ENCODE measurements around the gene HELB.

The HELB gene

GRCh38 chr12:66304296-66304900 is 2.1 kb downstream of the HELB start:
- DNase-seq: no peak

GRCh38 chr12:66309606-66310005 is 7.3 kb downstream of the HELB start:
- DNase-seq: no peak

GRCh38 chr12:66312189-66312588 is 9.9 kb downstream of the HELB start:
- DNase-seq: no peak

GRCh38 chr12:66314278-66314677 is 12.0 kb downstream of the HELB start:
- no peak for DNase-seq

GRCh38 chr12:66319266-66319954 is 17.1 kb downstream of the HELB start:
- no peak for DNase-seq

GRCh38 chr12:66320996-66321395 is 18.7 kb downstream of the HELB start:
- DNase-seq: no peak

GRCh38 chr12:66321435-66321834 is 19.1 kb downstream of the HELB start:
- no peak for DNase-seq

- DNase-seq: no peak
Measured at GRCh38 chr12:66323017-66323416, 20.7 kb downstream of the HELB start.

- no peak for DNase-seq
Measured at GRCh38 chr12:66329941-66330340, 27.6 kb downstream of the HELB start.

GRCh38 chr12:66331016-66331415 is 28.7 kb downstream of the HELB start:
- DNase-seq: no peak

GRCh38 chr12:66331814-66332213 is 29.5 kb downstream of the HELB start:
- DNase-seq: no peak

- DNase-seq: no peak
Measured at GRCh38 chr12:66335746-66336145, 33.5 kb downstream of the HELB start.

- no peak for DNase-seq
Measured at GRCh38 chr12:66337381-66338010, 35.2 kb downstream of the HELB start.

- DNase-seq: no peak
Measured at GRCh38 chr12:66340131-66340530, 37.8 kb downstream of the HELB start.

- DNase-seq: no peak
Measured at GRCh38 chr12:66341126-66341525, 38.8 kb downstream of the HELB start.

GRCh38 chr12:66345212-66345611 is 42.9 kb downstream of the HELB start:
- no peak for DNase-seq

GRCh38 chr12:66345956-66346355 is 43.7 kb downstream of the HELB start:
- DNase-seq: no peak

GRCh38 chr12:66351301-66351700 is 49.0 kb downstream of the HELB start:
- DNase-seq: no peak

- DNase-seq: no peak
Measured at GRCh38 chr12:66352197-66352596, 49.9 kb downstream of the HELB start.

- no peak for DNase-seq
Measured at GRCh38 chr12:66352899-66353298, 50.6 kb downstream of the HELB start.

GRCh38 chr12:66354291-66354690 is 52.0 kb downstream of the HELB start:
- no peak for DNase-seq

GRCh38 chr12:66359300-66359699 is 57.0 kb downstream of the HELB start:
- DNase-seq: no peak

- no peak for DNase-seq
Measured at GRCh38 chr12:66361703-66362102, 59.4 kb downstream of the HELB start.

- DNase-seq: no peak
Measured at GRCh38 chr12:66365718-66366490, 63.6 kb downstream of the HELB start.

All from amniotic stem cell (primary cell).